ENCODE measurements around the gene HMGXB4.
"Not testable (repeated sequence)": the region's sequence is repeated elsewhere in the genome, so short reads cannot be mapped to it uniquely, and the experiment has no call there.

Gene HMGXB4

GRCh38 chr22:35257321-35258190 is at the start of gene HMGXB4:
HMGXB4 (plus strand) TSS chr22:35257493; CDS start chr22:35262391, 4,898 bp downstream.
- peak; percentile 96 for DNase-seq

DNA sequence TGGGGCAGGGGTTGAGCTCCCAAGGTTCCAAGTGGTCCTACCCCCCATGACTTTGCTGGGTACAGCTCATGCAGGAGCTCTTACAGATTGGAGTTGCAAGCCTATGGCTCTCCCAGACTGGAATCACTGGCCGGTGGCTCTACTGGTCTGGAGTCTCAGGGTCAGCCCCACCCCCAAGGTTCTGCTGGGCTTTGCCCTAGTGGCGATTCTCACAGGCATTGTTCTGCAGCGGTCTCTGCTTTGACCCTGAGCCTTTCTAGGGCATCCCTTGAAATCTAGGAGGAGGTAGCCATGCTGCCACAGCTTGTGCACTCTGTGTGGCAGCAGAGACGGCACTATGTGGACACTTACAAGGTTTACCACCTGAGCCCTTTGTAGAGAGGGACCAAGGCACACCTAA is 49.3 kb upstream of the HMGXB4 start:
- DNase-seq: no peak

GRCh38 chr22:35209203-35209602 is 48.1 kb upstream of the HMGXB4 start:
- no peak for DNase-seq

- DNase-seq: no peak
These were observed 45.3 kb upstream of the HMGXB4 start for GRCh38 chr22:35212009-35212408.

- DNase-seq: no peak
These were observed 44.3 kb upstream of the HMGXB4 start for GRCh38 chr22:35212996-35213395.

DNA sequence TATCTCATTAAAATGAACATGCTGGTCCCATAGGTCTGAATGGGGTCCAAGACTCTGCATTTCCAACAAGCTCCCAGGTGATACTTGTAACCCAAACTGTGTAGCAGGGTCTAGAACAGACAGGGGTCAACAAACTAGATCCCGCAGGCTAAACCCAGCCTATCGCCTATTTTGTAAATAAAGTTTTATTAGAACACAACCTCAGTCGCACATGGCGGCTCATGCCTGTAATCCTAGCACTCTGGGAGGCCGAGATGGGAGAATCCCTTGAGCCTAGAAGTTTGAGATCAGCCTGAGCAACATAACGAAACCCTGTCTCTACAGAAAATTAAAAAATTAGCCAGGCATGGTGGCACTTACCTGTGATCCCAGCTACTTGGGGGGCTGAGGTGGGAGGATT is 42.3 kb upstream of the HMGXB4 start:
- no peak for DNase-seq

GRCh38 chr22:35215993-35216392 is 41.3 kb upstream of the HMGXB4 start:
- no peak for DNase-seq

DNA sequence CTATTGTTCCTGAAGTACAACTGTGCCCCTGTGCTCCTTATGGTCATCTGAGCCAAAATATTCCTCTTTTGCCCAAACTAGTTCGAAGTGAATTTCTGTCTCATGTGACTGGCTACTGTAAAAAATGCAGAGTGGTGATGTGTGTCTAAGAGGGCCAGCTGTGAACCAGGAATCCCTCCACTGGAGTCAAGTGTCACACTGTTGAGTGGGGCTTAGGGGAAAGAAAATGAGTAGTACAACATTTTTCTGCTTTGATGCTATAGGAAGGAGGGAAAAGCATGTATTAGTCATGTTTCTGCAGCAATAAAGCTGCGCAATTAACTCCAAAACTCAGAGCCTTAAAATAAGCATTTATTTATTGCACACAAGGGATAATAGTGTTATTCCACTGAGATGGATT is 39.8 kb upstream of the HMGXB4 start:
- DNase-seq: no peak

GRCh38 chr22:35218079-35218478 is 39.2 kb upstream of the HMGXB4 start:
- DNase-seq: no peak

DNA sequence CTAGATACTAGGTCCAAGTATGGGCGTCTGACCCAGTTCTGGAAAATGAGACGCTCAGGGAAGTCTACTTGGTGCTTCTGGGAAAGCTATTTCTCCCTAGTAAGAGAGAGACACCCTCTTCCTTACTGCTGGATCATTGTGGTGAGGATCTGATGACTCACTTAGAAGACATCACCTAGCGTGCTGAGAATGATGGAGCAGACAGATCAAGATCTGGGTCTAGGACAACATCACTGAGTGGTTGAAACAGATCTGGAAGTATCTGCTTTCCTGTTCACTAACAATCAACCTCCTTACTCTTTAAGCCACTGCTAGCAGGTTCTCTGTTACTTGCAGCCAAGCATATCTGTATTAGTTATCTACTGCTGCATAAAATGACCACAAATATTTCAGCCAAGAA is 38.3 kb upstream of the HMGXB4 start:
- DNase-seq: no peak

DNA sequence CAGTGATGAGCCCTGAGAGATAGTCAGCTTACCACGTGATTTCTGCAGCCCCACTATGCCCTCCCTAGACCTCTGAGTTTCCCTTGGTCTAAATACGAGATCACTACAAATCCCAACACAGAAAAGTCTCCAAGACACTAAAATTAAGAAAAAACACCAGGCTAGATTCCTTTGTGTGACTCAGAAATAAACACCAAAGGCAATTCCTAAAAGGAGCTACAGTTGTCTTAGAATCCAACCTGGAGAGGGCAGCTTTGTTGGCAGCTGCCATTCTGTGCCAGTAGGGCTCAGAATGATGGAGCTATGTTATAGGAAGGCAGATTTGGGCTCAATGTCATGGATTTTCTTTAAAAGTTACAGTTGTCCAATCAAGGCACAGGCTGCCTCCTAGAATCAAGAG is 37.1 kb upstream of the HMGXB4 start:
- DNase-seq: no peak

DNA sequence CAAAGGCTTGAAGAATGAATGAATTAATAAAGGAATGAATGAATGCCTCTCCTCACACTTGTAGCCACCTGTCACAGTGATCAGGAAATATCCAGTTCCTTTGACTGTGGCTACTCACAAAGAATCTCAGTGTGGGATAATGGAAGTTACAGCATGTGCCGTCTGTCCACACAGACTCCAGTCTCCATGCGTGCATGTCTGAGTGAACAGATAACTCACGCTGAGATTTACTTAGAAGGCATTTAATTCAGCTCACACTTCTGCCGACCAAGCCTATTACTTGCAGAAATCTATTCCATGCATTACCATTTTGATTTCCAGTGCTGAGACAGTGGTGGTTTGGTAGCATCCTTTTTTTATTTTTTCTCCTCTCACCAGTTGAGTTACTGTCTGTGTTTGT is 32.3 kb upstream of the HMGXB4 start:
- DNase-seq: no peak

- no peak for DNase-seq
These were observed 30.2 kb upstream of the HMGXB4 start for GRCh38 chr22:35226958-35227647.

- no peak for DNase-seq
These were observed 27.4 kb upstream of the HMGXB4 start for GRCh38 chr22:35229865-35230264.

DNA sequence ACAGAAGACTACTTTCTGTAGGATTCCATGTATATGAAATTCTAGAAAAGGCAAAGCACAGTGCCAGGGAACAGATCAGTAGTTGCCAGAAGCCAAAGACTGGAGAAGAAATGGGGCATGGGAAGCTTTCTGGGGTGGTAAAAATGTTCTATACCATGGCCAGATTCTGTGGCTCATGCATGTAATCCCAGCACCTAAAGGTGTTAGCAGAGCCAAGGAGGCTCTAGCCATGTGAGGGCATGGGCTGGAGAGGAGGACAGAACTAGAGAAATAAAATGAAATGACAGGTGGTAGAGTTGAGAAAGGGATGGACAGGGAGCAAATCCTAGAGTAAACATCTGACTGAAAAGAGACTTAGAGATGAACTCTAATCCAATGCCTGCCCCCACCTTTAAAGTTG is 26.9 kb upstream of the HMGXB4 start:
- peak; percentile 36 for DNase-seq

- DNase-seq: peak; percentile 90
These were observed 26.3 kb upstream of the HMGXB4 start for GRCh38 chr22:35230839-35231584.

GRCh38 chr22:35231585-35232084 is 25.7 kb upstream of the HMGXB4 start:
- peak; percentile 91 for DNase-seq

- not testable (repeated sequence) for DNase-seq
These were observed 18.5 kb upstream of the HMGXB4 start for GRCh38 chr22:35238749-35239148.

GRCh38 chr22:35244507-35244906 is 12.8 kb upstream of the HMGXB4 start:
- DNase-seq: not testable (repeated sequence)

GRCh38 chr22:35250156-35250555 is 7.1 kb upstream of the HMGXB4 start:
- no peak for DNase-seq

- no peak for DNase-seq
These were observed 3.3 kb upstream of the HMGXB4 start for GRCh38 chr22:35253946-35254345.

DNA sequence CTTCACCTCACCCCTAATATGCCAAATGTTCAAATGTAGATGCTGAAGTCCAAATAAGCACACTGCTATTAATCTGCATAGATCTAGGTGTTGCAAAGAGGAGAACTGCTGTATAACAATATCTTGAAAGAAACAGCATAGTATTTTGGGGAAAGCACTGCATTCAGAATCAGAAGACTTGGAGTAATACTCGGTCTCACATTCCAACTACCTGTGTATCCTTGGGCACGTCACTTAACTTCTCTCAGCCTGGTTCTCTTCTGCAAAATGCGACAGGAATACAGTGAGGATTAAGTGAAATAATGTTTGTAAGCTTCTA is 332 bp upstream of the HMGXB4 start:
- no peak for DNase-seq

DNA sequence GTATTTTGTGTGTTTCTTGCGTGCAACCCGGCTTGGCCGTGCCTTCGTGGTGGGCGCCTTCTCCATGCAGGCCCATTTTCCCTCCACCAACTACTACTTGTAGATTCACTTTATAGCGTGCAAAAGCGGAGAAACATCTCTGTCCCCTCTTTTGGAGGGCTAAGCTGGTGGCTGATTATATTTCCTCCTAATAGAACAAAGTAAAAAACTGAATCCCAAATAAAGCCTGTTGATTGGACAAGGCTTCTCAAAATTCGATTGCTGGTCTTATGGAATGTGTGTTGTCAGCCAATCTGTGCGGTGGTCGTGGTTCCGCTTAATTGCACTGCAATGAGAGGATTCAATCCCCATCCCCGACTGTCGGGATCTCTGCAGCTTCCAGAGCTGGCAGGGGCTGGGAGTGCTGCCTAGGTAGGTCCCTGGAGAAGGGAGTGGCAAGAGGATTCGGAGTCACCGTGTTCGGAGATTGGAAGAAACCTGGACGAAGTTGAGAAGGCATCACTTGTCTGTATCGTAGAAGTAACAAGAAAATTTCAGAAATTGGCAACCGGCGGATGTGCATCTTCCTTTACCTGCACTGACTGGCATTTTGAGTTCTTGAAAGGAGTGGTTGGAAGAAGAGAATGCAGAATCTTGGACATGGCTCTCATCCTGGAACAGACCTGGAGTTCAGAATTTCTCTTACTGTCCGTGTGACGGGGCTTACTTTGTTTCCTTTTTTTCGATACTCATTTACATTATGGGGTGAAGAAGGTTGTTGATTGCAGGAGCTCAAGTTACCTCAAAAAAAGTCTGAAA is 1.1 kb downstream of the HMGXB4 start:
- peak; percentile 56 for DNase-seq

Data from NCI-H69 (cell line).